Measurements from ENCODE around the gene WDR70. TPM values are rescaled to one million over a fixed set of nuclear protein-coding genes. Genes with fewer than 3 reads are reported as not detected.

Gene WDR70
- total RNA-seq, 2 donors from 2014 or later = 25.9 to 27.0 TPM

GRCh38 chr5:37628876-37629275, 249.8 kb downstream of the WDR70 start:
- ATAC-seq (no peak), DNase-seq (no peak)
- Histone ChIP-seq H3K27ac (no peak overlapping the region), H3K9me3 (no peaks in the 10 kb centered on the region), H3K36me3 (replicated peaks in 1 of 2; ENCODE audit: insufficient read depth in 1 of 2, low read depth in 2 of 2) (no peaks in the 10 kb centered on the region), H3K4me3 (no peak overlapping the region), H3K27me3 (no peaks in the 10 kb centered on the region), H3K4me1 (no peaks in the 10 kb centered on the region)
- intact Hi-C loops (cut with DNase I) = no loop called here
- no peak for TF ChIP-seq POLR2A (IDR thresholded peaks at IDR 0.05)
- TF ChIP-seq, protein P1, sequence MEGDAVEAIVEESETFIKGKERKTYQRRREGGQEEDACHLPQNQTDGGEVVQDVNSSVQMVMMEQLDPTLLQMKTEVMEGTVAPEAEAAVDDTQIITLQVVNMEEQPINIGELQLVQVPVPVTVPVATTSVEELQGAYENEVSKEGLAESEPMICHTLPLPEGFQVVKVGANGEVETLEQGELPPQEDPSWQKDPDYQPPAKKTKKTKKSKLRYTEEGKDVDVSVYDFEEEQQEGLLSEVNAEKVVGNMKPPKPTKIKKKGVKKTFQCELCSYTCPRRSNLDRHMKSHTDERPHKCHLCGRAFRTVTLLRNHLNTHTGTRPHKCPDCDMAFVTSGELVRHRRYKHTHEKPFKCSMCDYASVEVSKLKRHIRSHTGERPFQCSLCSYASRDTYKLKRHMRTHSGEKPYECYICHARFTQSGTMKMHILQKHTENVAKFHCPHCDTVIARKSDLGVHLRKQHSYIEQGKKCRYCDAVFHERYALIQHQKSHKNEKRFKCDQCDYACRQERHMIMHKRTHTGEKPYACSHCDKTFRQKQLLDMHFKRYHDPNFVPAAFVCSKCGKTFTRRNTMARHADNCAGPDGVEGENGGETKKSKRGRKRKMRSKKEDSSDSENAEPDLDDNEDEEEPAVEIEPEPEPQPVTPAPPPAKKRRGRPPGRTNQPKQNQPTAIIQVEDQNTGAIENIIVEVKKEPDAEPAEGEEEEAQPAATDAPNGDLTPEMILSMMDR (IDR thresholded peaks at IDR 0.05) = no peak

DNA sequence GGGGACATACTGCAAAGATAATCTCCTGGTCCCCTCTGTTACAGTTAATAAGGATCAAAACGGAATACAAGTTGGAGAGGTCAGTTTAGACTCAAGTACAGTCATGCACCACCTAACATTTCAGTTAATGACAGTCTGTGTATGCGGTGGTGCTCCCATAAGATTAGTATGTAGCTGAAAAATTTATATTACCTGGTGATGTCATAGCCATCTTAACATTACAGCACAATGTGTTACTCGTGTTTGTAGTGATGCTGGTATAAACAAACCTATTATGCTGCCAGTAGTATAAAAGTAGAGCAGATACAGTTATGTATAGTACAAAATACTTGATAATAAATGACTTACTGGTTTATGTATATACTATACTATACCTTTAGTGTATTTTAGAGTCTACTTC, 252.8 kb downstream of the WDR70 start:
- no peaks in the 10 kb centered on the region for H3K36me3 ChIP-seq (replicated peaks in 1 of 2; ENCODE audit: insufficient read depth in 1 of 2, low read depth in 2 of 2)

DNA sequence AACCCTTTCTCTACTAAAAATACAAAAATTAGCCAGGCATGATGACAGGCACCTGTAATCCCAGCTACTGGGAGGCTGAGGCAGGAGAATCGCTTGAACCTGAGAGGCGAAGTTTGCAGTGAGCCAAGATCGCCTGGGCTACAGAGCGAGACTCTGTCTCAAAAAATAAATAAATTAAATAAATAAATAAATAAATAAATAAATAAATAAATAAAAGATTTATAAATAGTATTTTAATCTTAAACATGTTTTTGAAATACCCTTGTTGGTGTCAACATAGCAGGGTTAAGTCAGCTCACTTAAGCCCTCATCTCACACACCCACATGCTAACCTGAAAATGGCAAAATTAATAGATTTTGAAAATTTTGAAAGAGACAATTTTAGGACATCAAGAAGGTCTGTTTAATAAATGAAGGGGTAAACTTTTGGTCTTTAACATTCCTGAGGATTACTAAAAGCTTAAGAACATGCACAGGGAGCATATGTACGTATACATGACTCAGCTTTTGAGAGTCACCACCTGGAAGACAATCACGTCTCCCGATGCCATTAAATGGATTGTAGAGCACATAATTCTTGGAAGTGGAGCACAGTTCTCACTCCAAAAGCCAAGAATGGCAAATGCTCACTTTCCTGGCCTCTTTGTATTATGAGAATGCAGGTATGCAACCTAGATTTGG, 258.2 kb downstream of the WDR70 start:
- no peak for ATAC-seq
- no peak for DNase-seq
- H3K27ac ChIP-seq = no peak overlapping the region
- H3K4me3 ChIP-seq = no peak overlapping the region
- 92 to 94% methylated on average over 7 of the region's 7 CpGs for WGBS, 2 donors
- TF ChIP-seq, protein P1 (IDR thresholded peaks at IDR 0.05) = no peak
- no peak for TF ChIP-seq POLR2A (IDR thresholded peaks at IDR 0.05)
- no peaks in the 10 kb centered on the region for H3K27me3 ChIP-seq
- H3K4me1 ChIP-seq = no peaks in the 10 kb centered on the region
- H3K9me3 ChIP-seq = no peaks in the 10 kb centered on the region
- intact Hi-C loops (cut with DNase I) = no loop called here
- no peaks in the 10 kb centered on the region for H3K36me3 ChIP-seq (replicated peaks in 1 of 2; ENCODE audit: insufficient read depth in 1 of 2, low read depth in 2 of 2)

More for the DNA sequence above, 252.8 kb downstream of the WDR70 start:
- H3K4me1 ChIP-seq = no peaks in the 10 kb centered on the region
- WGBS, 2 donors = 83 to 90% methylated on average over 3 of the region's 3 CpGs
- H3K27me3 ChIP-seq = no peaks in the 10 kb centered on the region
- no peak for TF ChIP-seq POLR2A (IDR thresholded peaks at IDR 0.05)
- TF ChIP-seq, protein P1 (IDR thresholded peaks at IDR 0.05) = no peak
- H3K27ac ChIP-seq = no peak overlapping the region
- ATAC-seq (no peak), DNase-seq (no peak)
- intact Hi-C loops (cut with DNase I) = no loop called here
- no peak overlapping the region for H3K4me3 ChIP-seq
- H3K9me3 ChIP-seq = no peaks in the 10 kb centered on the region

GRCh38 chr5:37638897-37639296, 259.8 kb downstream of the WDR70 start:
- intact Hi-C loops (cut with DNase I) = no loop called here
- Histone ChIP-seq H3K9me3 (no peaks in the 10 kb centered on the region), H3K27ac (no peak overlapping the region), H3K4me3 (no peak overlapping the region), H3K36me3 (replicated peaks in 1 of 2; ENCODE audit: insufficient read depth in 1 of 2, low read depth in 2 of 2) (no peaks in the 10 kb centered on the region), H3K27me3 (no peaks in the 10 kb centered on the region), H3K4me1 (no peaks in the 10 kb centered on the region)
- WGBS, 2 donors = 83% methylated on average over 1 of the region's 1 CpG
- no peak for TF ChIP-seq POLR2A (IDR thresholded peaks at IDR 0.05)
- TF ChIP-seq, protein P1 (IDR thresholded peaks at IDR 0.05) = no peak
- DNase-seq (no peak), ATAC-seq (no peak)

- no peak for DNase-seq
- Histone ChIP-seq H3K27me3 (no peaks in the 10 kb centered on the region), H3K4me3 (no peak overlapping the region), H3K4me1 (no peaks in the 10 kb centered on the region), H3K36me3 (replicated peaks in 1 of 2; ENCODE audit: insufficient read depth in 1 of 2, low read depth in 2 of 2) (no peaks in the 10 kb centered on the region), H3K27ac (no peak overlapping the region), H3K9me3 (no peaks in the 10 kb centered on the region)
- 68 to 77% methylated on average over 2 of the region's 2 CpGs for WGBS, 2 donors
- ATAC-seq = no peak
- intact Hi-C loops (cut with DNase I) = no loop called here
- TF ChIP-seq POLR2A (IDR thresholded peaks at IDR 0.05) = no peak
- TF ChIP-seq, protein P1 (IDR thresholded peaks at IDR 0.05) = no peak
Measured at GRCh38 chr5:37640088-37640487, 261.0 kb downstream of the WDR70 start.
